CD4-positive, alpha-beta T cell treated with Interleukin-21 for 1 hour (primary cell): ENCODE results near the gene SAPCD1.
A peak's percentile ranks its signal among the peaks of the same experiment; 100 is the strongest.

ENCODE experiments used
- DNase-seq: peaks from one replicate; pipeline ENCODE4 v3.0.0-alpha.2; 2020

SAPCD1 gene

DNA sequence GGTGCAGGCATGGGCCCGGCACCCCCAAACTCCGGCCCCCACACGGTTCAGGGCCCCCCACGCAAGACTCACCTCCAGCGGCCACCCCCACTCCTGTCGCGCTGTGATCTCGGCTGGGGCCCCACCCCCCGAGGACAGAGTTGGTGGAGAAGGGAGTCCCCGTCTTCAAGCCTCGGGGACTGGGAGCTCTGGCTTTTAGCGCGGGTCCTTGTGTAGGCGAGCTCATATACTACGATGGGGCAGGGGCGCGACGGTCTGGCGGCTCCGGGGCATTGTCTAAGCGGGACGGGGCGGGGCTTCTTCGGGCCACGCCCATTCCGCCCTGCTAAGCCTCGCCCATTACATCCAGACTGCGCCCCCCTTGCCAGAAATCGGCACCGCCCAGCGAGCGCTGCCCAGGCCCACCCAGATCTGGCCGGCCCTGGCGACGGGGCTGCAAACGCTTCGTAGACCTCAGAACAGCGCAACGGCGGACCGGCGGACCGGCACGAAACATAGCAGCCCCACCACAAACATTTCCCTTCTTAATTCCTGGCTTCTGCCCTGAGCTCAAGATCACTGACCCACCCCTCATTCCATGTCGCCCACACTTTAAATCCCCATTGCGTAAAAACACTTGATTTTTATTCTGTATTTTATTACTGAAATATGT lies 32.4 kb upstream of the SAPCD1 start:
- peak; percentile 74 for DNase-seq

DNA sequence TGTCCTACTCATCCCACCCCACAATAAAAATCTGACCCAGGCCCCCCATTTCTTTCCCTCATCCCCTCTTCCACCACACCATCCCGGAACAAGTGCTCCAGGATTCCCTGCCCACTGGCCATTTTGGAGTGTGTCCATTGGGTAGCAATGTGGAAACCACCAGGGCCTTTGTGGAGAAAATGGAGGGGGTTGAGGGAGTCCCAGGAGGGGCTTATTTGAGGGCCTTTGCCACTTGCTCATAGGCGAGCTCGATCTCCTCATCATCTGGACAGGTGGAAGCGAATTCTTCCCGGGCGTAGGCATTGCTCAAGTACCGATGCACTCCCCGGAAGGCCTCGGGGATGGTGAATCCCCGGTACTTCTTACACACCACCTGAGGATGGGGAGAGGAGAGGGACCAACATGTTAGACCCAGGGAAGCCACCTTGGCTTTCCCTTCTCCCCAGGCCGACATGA lies 31.8 kb upstream of the SAPCD1 start:
- no peak for DNase-seq

DNA sequence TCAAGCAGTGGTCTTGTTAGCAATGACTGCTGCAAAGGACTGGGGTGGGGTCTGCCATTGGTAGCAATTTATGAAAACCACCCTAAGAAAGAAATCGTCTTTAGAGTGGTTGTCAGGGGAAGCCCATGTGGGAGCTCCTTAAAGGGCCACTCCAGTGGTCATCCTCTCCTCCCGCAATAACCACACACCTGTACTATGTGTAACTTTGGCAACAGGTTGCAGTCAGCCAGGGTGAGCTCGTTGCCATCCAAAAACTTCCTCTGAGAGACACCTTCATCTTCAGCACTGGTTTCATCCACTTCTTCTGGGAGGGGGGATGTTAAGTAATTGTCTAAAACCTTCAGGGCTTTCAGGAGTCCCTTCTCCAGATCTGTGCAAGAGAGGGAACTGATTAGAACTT lies 30.4 kb upstream of the SAPCD1 start:
- DNase-seq, result no peak

DNA sequence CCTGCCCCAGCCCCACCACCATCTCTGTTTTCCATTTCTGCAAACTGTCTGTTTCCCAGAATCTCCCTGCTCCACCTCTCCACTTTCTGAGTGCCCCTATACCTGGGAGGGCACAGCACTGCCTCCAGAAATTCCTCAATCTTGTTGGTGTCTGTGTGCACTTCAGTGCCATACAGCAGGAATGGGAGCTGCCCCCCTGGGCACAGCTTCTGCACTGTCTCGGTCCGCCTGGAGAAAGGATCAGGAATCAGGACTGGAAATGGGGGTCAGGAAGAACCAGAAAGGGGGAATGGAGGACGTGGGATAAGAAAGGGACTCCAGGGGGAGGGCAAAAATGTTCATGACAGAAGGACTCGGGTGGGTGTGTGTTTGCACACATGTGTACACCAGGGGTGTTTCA lies 28.7 kb upstream of the SAPCD1 start:
- DNase-seq, result no peak

DNA sequence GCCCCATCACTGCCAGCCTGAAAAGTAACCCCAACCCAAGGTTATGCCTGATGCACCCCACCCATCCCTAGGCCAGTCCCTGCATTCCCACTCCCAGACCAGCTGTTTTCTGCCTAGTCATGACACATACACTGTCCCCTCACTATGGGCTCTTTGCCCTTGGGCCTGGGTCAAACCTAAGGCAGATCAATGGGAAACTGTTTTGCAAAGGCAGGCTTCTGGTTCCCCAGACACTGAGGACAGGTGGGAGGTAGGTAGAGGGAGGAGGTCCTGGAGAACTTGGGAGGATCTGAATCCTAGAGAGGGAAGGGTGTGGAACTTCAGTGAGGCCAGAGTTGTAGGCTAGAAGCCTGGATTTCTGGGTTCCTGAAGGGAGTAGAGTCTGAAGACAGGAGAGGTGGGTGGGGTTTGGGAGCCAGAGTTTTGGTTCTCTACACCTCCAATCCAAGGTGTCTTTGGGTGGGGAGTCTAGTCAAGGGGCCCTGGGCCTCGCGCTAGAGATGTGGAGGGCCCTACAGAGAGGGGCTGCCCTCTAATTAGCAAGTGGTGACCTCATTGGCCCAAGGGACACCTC lies 28.1 kb upstream of the SAPCD1 start:
- DNase-seq, result no peak

DNA sequence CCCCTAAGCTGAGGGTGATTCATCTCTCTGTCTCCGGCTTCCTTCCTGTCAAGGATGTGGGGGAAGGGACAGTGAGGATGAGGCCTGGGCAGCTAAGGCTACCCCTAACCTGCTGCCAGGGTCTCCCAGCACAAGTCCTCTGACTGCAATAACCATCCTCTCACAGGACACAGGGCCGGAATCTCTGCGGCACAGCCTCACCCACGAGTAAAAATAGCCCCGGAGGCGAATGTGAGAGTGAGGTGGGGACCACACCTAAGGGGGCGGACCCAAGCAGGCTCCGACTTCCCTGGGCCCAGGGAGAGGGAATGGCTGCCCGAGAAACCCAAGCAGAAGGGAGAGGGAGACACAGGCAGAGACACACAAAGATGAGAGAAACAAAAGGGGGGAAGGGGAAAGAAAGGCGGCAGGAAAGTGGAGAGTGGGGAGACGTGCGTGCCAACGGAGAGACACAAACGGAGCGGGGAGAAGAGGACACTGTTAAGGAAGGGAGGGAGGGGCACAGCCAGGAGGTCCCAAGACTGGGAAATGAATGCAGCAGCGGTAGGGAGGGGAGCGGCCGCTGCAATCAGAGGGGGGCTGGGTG lies 27.5 kb upstream of the SAPCD1 start:
- peak; percentile 82 for DNase-seq

DNA sequence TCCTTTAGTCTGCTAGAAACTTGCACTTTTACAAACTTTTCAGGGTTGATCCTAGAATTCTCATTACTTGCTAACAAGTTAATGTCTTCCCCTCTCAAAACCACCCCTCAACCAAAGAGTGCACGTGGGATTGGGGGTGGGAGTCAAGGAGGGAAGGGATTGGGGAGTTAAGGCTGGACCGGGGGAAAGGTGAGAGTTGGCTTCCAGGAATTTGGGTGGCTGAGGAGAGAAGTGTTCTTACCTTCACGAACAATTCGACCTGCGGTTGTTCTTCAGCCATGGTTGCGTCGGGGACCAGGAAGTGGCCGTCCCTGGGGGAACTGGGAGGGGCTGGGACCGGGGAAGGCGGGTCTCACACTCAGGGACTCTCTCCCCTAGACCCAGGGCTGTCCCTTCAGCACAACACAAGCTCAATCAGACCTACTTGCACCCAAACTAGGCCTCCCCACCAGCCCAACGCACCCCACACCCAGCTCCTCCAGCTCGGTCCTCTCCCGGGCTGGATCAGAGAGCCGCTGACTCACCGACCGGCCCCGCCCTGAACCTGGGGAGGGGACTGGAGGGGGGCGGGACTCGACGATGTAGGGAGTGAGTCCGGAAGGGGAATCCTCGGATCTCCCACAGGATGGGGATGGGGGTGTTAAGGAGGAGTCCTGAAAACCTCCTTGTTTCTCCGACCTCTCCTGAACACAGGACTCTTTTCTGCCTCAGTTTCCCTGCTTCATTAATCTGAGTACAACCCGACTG lies 26.3 kb upstream of the SAPCD1 start, which contains the start of gene CLIC1:
Gene CLIC1, minus strand, starts transcription at position 510 of the 747 bp plus-strand sequence. Its CDS starts 230 bp downstream, at position 280.
- DNase-seq, result peak; percentile 81

DNA sequence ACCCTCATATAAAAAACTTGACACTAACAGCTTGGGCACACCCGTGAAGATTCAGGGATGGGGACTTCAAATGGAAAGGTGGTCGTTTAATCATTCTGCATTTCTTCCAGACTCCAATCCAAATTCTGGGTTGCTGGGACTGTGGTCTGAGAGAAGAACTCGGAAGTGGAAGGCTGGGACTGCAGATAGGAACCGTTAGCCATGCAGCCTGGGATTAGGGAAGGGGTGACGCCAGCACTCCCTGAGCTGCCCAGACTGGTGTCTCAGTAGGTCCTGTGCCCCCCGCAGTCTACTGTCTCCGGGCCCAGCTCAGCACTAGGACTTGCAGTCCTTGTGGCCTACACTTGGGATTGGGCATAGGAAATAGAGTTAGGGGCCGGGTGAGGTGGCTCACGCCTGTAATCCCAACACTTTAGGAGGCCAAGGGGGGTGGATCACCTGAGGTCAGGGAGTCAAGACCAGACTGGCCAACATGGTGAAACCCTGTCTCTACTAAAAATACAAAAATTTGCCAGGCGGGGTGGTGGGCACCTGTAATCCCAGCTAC lies 25.6 kb upstream of the SAPCD1 start:
- no peak for DNase-seq

DNA sequence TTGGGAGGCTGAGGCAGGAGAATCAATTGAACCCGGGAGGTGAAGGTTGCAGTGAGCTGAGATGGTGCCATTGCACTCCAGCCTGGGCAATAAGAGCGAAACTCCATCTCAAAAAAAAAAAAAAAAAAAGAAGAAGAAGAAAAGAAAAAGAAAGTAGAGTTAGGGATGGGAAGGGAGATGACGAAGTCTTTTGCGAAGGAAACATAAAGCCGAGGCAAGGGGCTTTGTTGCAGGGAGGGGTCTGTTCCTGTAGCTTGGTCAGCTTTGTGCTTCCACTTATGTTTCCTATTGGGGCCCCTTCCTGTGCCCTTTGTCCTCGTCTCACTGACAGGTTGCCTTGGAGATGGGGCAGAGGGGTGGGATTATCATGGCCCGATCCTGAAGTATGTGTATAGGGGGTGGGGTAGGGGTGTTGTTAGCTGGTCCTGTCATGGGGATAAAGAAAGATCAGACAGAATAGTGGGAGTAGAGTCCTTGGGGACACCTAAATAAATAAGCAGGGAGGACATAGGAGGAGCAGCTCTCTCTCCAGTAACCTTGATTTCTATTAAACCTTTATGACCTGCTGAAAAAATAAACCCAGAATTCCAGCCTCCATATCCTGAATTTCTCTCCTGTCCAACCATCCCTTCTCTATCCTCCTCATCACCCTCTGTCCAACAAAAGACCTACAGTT lies 25.0 kb upstream of the SAPCD1 start:
- DNase-seq, result peak; percentile 42

DNA sequence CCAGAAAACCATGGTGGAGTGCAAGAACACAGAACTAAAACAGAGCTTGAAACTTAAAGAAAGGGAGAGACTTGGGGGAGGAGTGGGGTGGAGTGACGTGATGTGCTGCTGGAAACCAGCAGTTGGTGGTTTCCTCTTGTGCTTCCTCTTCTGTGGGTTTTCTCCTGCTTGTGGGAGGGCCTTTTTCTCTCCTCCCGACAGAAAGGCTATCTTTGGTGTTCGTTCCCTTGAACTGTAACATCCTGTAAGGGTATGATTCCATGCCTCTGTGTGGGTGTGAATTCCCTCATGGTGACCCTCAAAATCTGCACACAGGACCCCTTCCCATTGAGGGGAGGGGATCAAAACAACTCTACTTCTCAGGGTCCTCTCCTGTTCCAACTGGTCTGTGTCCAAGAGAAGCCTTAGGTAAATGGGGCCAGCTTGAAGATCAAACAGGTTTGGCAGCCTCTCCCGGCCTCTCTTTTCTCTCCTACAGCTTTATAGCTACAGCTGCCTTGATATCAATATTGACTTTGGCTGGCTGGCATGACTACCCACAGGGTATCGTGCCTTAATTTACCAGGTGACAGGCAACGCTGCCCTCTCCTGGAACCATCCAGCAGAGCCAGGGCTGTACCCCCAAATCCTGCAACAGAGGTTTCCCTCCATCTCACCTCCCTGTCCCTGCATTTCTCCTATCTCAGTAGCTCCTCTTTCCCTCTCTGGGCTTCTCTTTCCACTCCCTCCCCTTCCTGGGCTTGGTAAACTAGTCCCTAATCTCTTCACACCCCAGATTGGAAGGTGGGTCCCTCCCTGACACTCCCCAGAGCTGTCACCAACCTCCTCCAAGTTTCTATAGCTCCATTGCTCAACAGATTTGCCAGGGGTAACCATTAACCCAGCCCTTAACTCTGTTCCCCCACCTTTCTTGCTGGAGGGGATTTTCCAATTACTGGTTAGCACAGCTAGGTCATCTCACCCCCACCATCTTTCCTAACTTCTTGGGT lies 24.2 kb upstream of the SAPCD1 start:
- DNase-seq, result peak; percentile 84

DNA sequence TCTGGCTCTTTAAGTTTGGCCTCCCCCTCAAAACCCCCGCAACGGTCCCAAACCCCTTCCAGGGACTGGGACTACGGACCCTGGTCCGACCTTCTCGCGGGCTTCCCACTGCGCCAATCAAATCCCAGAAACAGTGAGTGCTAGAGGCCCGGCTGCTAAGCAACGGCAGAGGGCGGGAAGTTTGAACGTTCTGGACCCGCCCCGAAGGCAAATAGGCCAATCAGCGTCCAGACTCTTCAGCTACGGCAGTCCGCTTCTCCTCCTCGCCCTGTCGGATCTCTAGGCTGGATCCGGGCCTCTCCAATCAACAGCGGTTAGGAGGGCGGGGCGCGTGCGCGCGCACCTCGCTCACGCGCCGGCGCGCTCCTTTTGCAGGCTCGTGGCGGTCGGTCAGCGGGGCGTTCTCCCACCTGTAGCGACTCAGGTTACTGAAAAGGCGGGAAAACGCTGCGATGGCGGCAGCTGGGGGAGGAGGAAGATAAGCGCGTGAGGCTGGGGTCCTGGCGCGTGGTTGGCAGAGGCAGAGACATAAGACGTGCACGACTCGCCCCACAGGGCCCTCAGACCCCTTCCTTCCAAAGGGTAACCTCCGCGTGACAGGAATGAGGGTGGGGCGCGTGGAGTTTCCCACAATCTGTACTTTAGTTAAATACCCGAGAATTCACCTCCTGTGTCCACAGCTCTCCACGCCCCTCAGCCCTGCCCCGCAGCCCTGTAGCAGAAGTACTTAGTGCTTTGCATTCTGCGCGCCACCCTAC lies 22.6 kb upstream of the SAPCD1 start, which contains the start of gene MSH5:
Gene MSH5, plus strand, starts transcription at position 367 of the 758 bp plus-strand sequence. CDS start 462 bp downstream, outside the sequence.
- peak; percentile 97 for DNase-seq

DNA sequence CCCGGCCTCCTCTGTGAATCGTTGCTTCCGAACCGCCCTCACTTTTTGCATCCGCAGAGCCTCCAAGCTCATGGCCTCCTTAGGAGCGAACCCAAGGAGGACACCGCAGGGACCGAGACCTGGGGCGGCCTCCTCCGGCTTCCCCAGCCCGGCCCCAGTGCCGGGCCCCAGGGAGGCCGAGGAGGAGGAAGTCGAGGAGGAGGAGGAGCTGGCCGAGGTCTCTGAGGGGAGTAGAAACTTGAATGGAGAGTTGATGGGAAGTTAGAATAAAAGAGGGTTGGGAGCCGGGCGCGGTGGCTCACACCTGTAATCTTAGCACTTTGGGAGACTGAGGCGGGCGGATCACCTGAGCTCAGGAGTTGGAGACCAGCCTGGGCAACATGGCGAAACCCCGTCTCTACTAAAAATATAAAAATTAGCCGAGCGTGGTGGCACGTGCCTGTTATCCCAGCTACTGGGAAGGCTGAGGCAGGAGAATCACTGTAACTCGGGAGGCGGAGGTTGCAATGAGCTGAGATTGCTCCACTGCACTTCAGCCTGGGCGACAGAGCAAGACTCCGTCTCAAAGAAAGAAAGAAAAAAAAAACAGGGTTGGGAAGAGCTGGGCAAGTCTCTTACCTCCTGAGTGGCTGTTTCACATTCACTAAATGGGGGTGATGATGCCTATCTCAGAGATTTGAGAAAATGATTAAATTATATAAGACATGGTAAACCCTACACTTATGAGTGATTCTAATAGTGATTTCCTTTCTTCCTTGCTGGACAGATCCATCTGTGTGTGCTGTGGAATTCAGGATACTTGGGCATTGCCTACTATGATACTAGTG lies 21.8 kb upstream of the SAPCD1 start:
- DNase-seq, result no peak

DNA sequence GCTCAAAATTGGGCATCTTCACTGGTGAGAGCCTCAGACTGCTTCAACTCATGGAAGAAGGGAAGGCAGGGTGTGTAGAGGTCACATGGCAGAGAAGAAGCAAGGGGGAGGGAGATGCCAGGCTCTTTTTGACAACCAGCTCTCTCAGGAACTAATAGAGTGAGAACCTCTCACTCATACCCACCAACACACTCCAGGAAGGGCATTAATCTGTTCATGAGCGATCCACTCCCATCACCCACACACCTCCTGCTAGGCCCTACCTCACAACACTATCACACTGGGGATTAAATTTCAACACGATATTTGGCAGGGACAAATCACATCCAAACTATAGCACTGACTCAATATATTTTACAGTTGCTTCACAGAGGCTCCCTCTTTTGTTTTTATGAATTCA lies 20.6 kb upstream of the SAPCD1 start:
- no peak for DNase-seq

DNA sequence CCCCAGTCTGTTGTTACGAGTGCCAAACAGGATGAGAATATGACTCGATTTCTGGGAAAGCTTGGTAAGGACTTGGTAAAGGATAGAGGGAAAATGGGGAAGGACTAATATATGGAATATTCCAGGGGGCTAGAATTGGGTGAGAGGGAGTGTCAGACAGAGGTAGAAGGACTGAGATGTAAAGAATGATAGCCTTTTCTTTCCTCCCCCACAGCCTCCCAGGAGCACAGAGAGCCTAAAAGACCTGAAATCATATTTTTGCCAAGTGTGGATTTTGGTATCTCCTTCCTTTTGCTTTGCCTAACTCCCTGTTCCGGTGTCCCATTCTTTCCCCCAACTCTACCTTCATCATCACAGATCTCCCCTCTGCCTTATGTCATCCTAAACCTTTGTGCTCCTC lies 19.6 kb upstream of the SAPCD1 start:
- DNase-seq, result no peak

DNA sequence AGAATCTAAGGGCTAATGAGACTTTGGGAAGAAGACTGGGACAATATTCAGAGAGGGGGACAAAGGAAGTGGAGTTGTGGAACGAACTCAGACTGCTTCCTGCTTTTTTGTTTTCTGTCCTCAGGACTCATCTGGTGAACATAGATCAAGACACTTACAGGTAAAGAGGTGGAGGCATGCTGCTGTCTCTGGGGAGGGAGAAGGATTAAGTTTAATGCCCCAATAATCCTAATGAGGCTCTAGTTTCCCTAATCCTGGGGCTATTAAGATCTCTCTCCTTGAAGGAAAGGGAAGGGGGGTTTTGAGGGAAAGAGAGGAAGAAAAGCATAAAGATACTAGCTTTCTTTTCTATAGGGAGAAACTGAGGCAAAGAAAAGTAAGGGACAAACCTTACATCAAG lies 18.0 kb upstream of the SAPCD1 start:
- DNase-seq, result no peak

DNA sequence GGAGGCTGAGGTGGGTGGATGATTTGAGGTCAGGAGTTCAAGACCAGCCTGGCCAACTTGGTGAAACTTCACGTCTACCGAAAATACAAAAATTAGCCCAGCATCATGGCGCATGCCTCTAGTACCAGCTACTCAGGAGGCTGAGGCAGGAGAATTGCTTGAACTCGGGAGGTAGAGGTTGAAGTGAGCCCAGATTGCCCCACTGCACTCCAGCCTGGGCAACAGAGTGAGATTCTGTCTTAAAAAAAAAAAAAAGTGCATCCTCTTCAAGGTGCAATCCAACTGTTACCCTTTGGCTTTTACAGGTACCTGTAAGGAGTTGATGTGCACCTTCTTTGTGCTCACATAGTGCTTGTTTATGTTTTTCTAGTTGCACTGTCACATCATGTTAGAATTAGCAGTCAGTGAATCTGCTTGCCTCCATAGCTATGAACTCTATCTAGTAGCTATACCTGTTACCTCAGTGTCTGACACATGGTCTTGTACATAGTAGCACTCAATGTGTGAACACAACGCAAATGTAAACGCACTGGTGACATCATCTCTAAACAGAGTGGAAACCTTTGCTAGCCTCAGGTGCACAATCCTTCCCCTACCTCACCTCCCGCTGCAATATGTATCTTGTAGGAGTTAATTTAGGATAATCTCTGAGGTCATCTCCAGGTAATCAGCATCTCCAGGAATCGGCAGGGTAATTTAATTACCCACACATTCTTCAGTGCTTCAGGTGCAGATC lies 13.0 kb upstream of the SAPCD1 start:
- DNase-seq, result no peak

DNA sequence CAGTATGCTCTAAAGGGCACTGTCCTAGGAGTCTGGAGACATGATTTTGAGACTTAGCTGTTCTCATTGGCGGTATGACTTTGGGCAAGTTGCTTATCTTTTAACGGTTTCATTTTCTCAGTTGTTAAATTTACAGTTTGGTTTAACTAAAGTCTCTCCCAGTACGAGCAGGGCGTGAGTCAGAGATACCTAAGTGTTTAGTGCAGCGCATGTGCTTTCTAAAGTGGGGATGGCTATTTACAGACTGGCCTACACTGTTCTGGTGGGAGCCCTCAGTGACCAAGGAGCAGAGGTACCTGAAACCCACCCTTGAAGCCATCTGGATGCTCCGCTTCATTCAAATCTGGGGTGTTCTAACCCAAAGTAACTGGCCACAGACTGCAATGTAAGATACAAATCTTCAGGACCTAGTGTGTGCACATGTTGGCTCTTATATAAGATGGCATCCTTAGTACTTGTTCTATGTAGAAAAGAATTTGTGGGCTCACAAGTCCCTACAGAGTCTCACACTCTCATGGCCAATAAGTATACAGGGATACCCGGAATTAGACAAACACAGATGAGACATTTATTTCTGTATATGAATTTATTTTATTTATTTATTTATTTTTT lies 11.9 kb upstream of the SAPCD1 start:
- DNase-seq, result no peak

DNA sequence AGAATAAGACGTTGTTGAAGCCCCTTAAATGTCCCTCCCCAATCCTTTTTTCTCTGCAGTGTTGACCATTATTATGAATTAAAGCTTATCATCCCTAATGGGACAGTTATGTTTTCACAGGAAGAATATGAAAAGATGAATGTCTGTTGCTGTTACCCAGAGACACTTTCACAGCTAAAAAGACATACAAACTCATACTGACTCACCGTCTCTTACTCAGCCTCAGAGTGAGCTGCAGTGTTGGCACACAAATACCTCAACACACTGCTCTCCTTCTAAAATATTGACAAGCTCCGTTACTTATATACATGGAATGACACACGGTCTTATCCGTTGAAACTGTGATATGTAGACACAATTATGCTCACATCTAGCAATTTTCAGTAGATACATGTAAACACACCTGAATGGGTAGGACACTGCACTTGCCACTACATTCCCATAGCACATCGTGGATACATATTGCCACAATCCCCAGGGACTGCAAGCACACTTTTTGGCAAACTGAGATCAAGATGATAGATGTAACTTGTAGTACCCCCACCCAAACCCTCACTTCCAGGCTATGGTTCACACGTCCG lies 9.6 kb upstream of the SAPCD1 start:
- DNase-seq, result no peak
